PC-3 (cell line): ENCODE measurements around the gene BCL11A.

ENCODE experiments used
- EZH2 ChIP-seq: fragments of 300-600 bp; sonication (generic); IDR thresholded peaks from one replicate; pipeline ENCODE4 v1.6.1; 2017; ENCODE audit warnings: antibody characterized with exemption, mild to moderate bottlenecking, low read length; ENCODE audit not compliant: unreplicated experiment
- TF ChIP-seq, protein P1 (sequence below): fragments of 300-600 bp; sonication (generic); conservative IDR thresholded peaks from 2 replicates; pipeline ENCODE4 v1.5.1; 2017; ENCODE audit warnings: antibody characterized with exemption, low read depth, mild to moderate bottlenecking, low read length

- TF ChIP-seq, protein P1, sequence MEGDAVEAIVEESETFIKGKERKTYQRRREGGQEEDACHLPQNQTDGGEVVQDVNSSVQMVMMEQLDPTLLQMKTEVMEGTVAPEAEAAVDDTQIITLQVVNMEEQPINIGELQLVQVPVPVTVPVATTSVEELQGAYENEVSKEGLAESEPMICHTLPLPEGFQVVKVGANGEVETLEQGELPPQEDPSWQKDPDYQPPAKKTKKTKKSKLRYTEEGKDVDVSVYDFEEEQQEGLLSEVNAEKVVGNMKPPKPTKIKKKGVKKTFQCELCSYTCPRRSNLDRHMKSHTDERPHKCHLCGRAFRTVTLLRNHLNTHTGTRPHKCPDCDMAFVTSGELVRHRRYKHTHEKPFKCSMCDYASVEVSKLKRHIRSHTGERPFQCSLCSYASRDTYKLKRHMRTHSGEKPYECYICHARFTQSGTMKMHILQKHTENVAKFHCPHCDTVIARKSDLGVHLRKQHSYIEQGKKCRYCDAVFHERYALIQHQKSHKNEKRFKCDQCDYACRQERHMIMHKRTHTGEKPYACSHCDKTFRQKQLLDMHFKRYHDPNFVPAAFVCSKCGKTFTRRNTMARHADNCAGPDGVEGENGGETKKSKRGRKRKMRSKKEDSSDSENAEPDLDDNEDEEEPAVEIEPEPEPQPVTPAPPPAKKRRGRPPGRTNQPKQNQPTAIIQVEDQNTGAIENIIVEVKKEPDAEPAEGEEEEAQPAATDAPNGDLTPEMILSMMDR: no peak
- no peak for TF ChIP-seq EZH2
Observed at GRCh38 chr2:60530660-60531281, 22.7 kb downstream of the BCL11A start.
